ENCODE data around the gene CRIM1. TPM values are rescaled to one million over a fixed set of nuclear protein-coding genes. Genes with fewer than 3 reads are reported as not detected.

Gene CRIM1
- total and polyA plus RNA-seq, 2 of the 8 experiments (the other 6 are each of a cell fraction or from before 2014, with no cell fraction given), result 9.4 to 28.4 TPM

DNA sequence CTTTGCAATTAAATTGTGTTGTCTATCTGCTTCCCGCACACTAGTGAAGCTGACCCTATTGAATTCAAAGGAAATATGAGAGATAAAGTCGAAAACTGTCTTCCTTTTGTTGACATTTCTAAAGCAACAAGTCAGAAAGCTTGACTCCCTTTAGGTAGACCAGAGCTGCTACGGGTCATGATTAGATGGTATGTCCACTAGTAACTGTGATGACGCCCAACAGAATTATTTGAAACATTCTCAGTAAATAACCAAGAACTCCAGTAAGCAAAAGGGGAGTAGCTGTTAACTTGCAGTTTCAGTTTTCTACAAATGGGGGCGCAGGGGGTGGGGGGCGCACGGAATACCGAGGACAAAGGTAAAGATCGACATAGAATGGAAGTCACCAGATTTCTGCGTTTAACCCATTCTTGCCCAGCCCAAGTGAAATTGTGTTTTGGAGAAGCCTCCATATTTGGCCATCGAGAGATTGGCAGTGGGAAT is 56.4 kb downstream of the CRIM1 start (continued):
- TF ChIP-seq, protein P1, sequence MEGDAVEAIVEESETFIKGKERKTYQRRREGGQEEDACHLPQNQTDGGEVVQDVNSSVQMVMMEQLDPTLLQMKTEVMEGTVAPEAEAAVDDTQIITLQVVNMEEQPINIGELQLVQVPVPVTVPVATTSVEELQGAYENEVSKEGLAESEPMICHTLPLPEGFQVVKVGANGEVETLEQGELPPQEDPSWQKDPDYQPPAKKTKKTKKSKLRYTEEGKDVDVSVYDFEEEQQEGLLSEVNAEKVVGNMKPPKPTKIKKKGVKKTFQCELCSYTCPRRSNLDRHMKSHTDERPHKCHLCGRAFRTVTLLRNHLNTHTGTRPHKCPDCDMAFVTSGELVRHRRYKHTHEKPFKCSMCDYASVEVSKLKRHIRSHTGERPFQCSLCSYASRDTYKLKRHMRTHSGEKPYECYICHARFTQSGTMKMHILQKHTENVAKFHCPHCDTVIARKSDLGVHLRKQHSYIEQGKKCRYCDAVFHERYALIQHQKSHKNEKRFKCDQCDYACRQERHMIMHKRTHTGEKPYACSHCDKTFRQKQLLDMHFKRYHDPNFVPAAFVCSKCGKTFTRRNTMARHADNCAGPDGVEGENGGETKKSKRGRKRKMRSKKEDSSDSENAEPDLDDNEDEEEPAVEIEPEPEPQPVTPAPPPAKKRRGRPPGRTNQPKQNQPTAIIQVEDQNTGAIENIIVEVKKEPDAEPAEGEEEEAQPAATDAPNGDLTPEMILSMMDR (IDR thresholded peaks at IDR 0.05; ENCODE audit: control extremely low read depth in 1 of 3, insufficient read depth in 1 of 3, low read depth in 1 of 3, low read length in 3 of 3), result peak; percentile 46 to 49 (median 46)
- TF ChIP-seq POLR2AphosphoS5 (IDR thresholded peaks at IDR 0.05; ENCODE audit: low read depth, low read length), result no peak
- no peak for TF ChIP-seq POLR2A (IDR thresholded peaks at IDR 0.05; ENCODE audit: control extremely low read depth in 1 of 2, low read depth in 2 of 2, low read length in 2 of 2)
- no peak for TF ChIP-seq CTBP2 (IDR thresholded peaks at IDR 0.05; ENCODE audit: borderline replicate concordance, insufficient read depth, insufficient read length, low read length)
- no peak for TF ChIP-seq FOSL1 (IDR thresholded peaks at IDR 0.05; ENCODE audit: insufficient read depth, low read depth, low read length)
- TF ChIP-seq EGR1 (IDR thresholded peaks at IDR 0.05; ENCODE audit: borderline replicate concordance, low read depth, low read length), result 0 out of 2 replicates have a peak, but pooled peaks have one; percentile 44
- TF ChIP-seq YY1 (IDR thresholded peaks at IDR 0.05; ENCODE audit: low read depth, low read length), result peak; percentile 66; the same call in 1 of the 2 replicates
- no peak for TF ChIP-seq BRCA1 (IDR thresholded peaks at IDR 0.05; ENCODE audit: low read depth, low read length)
